Renal pelvis (tissue), 12 donors: Measurements from ENCODE around the gene BCL7B. TPM values are rescaled to one million over a fixed set of nuclear protein-coding genes. Genes with fewer than 3 reads are reported as not detected.
"Not testable (repeated sequence)": the region's sequence is repeated elsewhere in the genome, so short reads cannot be mapped to it uniquely, and the experiment has no call there.

Experiments used
- DNase-seq: peaks from one replicate; pipeline ENCODE4 v3.0.0-alpha.2; 2013
- long read RNA-seq, 16 experiments: transcript quantifications; one replicate each; lab custom pipeline, GENCODE V29; 2026
- polyA plus RNA-seq, 3 donors: library from polyadenylated mRNA; unstranded; fragments of 120-200 nt; gene quantifications; one replicate each; pipeline ENCODE4 v1.2.1, GENCODE V29; 2013; ENCODE audit not compliant: insufficient read length in 3 of 3

BCL7B gene
- polyA plus RNA-seq, result 10 to 100 TPM; 41.6 to 46.2 (median 42.8) TPM
- long read RNA-seq, donor 1, transcript BCL7B-201 (6 exons, 1,975 nt), result major isoform, 5 of 14 reads
- long read RNA-seq, donor 1, partial matches to known transcripts, result 0 of 14 reads
- long read RNA-seq, donor 1, other reads (novel, unspliced or antisense), result 0 of 14 reads
- long read RNA-seq, donor 2, transcript BCL7B-201 (6 exons, 1,975 nt), result major isoform, 12 of 19 reads
- long read RNA-seq, donor 2, partial matches to known transcripts, result 0 of 19 reads
- long read RNA-seq, donor 2, other reads (novel, unspliced or antisense), result 0 of 19 reads
- long read RNA-seq, donor 3, transcript BCL7B-201 (6 exons, 1,975 nt), result major isoform, 8 of 16 reads
- long read RNA-seq, donor 3, transcript BCL7B-205 (5 exons, 887 nt), result minor isoform, 6 of 16 reads
- long read RNA-seq, donor 3, partial matches to known transcripts, result 0 of 16 reads
- long read RNA-seq, donor 3, other reads (novel, unspliced or antisense), result 0 of 16 reads
- long read RNA-seq, donor 4, transcript BCL7B-201 (6 exons, 1,975 nt), result major isoform, 11 of 15 reads
- long read RNA-seq, donor 4, partial matches to known transcripts, result 0 of 15 reads
- long read RNA-seq, donor 4, other reads (novel, unspliced or antisense), result 0 of 15 reads
- long read RNA-seq, donor 5, partial matches to known transcripts, result 5 of 11 reads
- long read RNA-seq, donor 5, other reads (novel, unspliced or antisense), result 0 of 11 reads
- long read RNA-seq, donor 6, transcript BCL7B-201 (6 exons, 1,975 nt), result major isoform, 9 of 13 reads
- long read RNA-seq, donor 6, partial matches to known transcripts, result 0 of 13 reads
- long read RNA-seq, donor 6, other reads (novel, unspliced or antisense), result 0 of 13 reads
- long read RNA-seq, donor 7, transcript BCL7B-201 (6 exons, 1,975 nt), result major isoform, 10 of 19 reads
- long read RNA-seq, donor 7, partial matches to known transcripts, result 0 of 19 reads
- long read RNA-seq, donor 7, other reads (novel, unspliced or antisense), result 0 of 19 reads
- long read RNA-seq, donor 8, partial matches to known transcripts, result 0 of 4 reads
- long read RNA-seq, donor 8, other reads (novel, unspliced or antisense), result 0 of 4 reads
- long read RNA-seq, donor 9, transcript BCL7B-201 (6 exons, 1,975 nt), result major isoform, 5 of 8 reads
- long read RNA-seq, donor 9, partial matches to known transcripts, result 0 of 8 reads
- long read RNA-seq, donor 9, other reads (novel, unspliced or antisense), result 0 of 8 reads
- long read RNA-seq, donor 10, transcript BCL7B-201 (6 exons, 1,975 nt), result major isoform, 9 of 18 reads
- long read RNA-seq, donor 10, partial matches to known transcripts, result 5 of 18 reads
- long read RNA-seq, donor 10, other reads (novel, unspliced or antisense), result 0 of 18 reads
- long read RNA-seq, donor 11, transcript BCL7B-201 (6 exons, 1,975 nt), result major isoform, 8 of 18 reads
- long read RNA-seq, donor 11, partial matches to known transcripts, result 0 of 18 reads
- long read RNA-seq, donor 11, other reads (novel, unspliced or antisense), result 0 of 18 reads
- long read RNA-seq, donor 12, transcript BCL7B-201 (6 exons, 1,975 nt), result major isoform, 14 of 20 reads
- long read RNA-seq, donor 12, partial matches to known transcripts, result 0 of 20 reads
- long read RNA-seq, donor 12, other reads (novel, unspliced or antisense), result 0 of 20 reads
- long read RNA-seq, donor 13, partial matches to known transcripts, result 0 of 8 reads
- long read RNA-seq, donor 13, other reads (novel, unspliced or antisense), result 0 of 8 reads
- long read RNA-seq, donor 14, transcript BCL7B-213 (3 exons, 1,802 nt), result major isoform, 6 of 35 reads
- long read RNA-seq, donor 14, partial matches to known transcripts, result 18 of 35 reads
- long read RNA-seq, donor 14, other reads (novel, unspliced or antisense), result 0 of 35 reads
- long read RNA-seq, donor 15, transcript BCL7B-201 (6 exons, 1,975 nt), result major isoform, 13 of 17 reads
- long read RNA-seq, donor 15, partial matches to known transcripts, result 0 of 17 reads
- long read RNA-seq, donor 15, other reads (novel, unspliced or antisense), result 0 of 17 reads
- long read RNA-seq, donor 16, transcript BCL7B-201 (6 exons, 1,975 nt), result major isoform, 6 of 13 reads
- long read RNA-seq, donor 16, partial matches to known transcripts, result 0 of 13 reads
- long read RNA-seq, donor 16, other reads (novel, unspliced or antisense), result 0 of 13 reads

DNA sequence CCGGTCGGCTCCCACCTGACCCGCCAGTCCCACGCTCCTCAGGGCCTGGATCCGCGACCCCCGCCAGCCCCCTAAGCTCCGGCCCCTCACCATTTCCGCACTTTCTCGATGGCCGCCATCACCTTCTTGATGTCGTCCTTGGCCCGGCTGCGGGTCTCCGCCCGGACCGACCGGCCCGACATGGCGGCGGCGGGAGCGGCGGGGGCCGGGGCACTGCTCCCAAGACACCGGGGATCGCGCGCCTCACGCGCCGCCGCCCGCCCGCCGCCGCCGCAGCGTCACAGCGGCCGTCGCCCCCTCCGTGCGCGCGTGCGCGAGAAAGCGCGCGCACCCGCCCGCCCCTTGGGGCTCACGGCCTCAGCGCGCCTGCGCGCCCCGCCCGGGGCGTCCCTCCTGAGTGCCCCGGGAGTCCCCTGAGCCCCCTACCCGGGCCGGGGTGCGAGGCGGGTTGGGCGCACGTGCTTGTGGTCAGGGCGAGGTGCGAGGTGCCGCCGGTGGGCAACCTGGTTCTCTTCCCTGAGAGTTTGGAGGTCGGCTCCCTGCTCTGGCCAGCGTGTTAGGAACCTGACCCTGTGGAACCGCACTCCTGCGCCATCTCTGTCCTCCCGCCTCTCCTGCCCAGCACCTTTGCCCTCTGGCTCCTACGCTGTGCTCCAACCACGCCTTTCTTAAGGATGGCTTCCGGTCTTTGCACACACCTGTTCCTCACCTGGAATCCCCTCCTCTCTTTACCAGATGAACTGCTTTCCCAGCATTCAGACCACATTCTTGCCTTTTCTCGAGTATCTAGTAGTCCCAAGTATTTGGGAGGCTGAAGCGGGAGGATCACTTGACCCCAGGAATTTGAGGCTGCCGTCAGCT, at the start of gene BCL7B:
BCL7B (minus strand) TSS at position 294 of the 861 bp plus-strand sequence; CDS start at position 182, 112 bp downstream.
- peak; percentile 57 for DNase-seq

DNA sequence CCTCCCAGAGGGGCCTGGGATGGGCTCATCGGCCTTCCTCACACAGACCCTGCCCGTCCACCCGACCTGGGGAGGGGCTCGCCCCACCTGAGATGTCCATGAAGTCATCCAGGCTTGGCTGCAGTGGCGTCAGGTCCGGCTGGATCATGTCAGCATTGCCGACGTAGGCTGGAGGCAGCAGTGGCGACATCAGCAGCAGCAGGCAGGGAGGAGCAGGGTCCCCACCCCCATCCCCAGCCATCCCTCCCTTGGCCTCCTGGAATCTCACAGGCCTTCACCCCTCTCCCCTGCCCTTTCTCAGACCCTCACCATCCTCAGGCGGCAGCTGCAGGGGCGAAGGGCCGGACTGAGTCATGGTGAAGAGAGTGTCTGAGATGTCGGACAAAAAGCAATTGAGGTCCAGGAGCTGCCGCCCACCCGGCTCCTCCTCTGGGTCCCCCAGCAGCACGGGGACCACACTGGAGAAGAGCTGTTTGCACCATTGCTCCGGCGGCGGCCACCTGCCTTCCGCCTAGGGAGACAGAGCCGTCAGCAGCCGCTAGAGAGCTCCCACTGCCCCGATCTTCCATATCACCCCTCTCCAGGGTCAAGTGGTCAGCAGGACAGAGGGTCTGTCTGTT, 48.2 kb upstream of the BCL7B start:
- DNase-seq, result no peak

DNA sequence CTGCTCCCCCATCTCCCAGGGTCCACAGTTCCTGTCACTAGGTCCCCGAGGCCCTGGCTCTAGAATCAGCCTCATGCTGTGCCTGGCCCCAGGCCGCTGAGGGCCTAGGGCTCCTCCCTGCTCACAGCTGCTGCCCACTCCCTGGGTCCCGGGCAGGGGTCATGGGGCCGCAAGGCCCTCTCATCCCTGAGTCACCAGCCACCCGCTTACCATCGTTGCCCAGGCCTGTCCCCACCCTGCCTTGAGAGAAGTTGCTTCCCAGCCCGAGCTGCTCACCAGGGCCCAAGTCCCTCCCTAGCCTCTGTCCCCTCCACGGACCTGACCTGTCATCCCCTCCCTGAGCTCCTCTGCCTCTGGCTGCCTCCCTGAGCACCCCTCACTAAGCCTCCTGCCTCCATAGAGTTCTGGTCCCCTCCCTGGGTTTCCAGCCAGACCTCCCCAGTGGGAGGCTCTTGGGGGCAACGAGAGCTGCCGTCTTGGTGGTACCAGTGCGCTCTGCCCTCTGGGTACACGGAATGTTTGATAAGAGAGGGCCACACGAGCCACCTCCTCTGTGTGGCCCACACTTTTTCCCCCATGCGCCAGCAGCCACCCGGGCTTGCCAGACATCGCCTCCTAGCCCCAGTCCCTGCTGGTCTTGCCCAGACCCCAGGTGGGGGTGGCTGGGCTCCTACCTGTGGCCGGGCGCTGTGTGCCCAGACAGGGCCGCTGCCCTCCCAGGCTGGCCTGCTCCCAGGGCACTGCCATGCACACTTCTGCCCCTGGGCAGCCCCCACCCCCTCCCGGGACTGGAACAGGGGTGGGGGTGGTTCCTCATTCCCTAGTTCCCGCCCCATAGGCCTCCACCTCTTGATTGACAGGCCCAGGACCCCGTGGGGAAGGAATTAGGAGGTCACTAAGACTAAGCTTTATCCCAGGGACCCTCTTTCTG, 45.5 kb upstream of the BCL7B start:
- no peak for DNase-seq

- DNase-seq, result no peak
Measured at GRCh38 chr7:73599916-73600315, 42.4 kb upstream of the BCL7B start.

DNA sequence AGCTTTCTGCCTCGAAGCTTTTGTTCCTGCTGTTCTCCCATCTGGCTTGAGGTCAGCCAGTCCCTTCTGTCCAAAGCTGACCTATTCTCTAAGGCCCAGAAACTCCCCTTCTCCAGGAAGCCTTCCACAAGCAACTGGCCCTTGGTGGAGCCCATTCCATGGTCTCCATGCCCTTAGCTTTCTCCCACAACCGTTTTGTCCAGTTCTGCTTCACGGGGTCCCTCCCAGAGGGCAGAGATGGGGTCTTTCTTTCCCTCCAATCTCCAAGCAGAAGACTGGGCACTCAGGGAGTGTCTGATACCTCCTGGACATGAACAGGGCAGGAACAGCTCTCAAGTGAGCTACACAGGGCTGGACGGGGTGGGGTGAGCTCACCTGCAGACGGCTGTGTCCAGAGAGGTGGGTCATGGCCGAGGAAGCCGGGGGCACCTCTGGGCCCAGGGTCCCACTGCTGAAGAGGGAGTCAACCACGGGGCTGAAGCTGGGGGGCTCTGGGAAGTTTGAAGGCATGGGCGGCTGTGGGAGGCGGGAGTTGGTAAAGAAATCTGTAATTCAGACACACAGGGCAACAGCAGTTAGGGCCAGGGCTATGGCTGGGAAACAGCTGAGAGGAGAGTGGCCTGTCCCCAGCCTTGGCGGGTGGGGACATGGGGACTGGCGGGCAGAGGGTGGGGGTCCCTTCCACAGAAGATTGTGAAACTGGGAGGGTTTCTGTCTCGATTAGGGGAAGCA, 41.8 kb upstream of the BCL7B start:
- no peak for DNase-seq

- DNase-seq, result no peak
Measured at GRCh38 chr7:73597978-73598782, 40.7 kb upstream of the BCL7B start.

DNA sequence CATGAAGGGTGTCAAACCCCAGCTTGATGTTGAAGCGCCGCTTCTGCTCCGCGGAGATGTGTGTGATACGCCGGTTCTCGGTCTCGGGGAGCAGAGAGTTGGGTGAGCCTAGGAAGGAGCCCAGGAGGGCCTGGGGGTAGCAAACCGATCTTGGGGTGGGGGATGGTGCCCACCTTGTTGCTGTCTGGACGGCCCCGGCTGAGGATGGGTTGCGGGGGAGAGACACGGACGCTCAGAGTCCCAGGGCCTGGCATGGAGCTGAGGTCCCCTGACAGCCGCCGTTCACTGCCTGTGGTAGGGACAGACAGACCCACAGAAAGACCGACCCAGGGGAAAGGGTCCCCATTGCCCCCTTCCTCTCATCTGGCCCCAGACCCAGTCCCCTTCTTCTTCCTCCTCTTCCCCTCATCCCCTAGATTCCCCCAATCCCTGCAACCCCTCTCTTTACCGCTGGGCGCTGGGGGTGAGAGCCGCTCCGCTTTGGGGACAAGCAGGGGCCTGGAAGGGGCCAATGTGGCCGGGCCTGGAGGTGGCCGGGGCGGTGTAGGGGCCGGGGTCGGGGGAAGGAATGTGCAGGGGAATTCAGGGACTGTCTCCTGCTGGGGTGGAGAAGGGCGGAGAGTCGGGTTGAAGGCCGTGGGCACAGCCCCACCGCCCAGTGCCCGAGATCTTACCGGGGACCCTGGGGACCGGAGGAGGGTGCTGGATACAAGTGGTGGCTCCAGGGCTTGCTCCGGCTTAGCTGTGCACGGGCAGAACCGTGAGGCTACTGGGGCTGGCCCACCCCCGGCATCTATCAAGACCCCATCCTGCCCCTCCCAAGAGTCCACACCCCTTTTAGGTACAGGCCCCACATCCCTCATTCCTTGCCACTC, 38.9 kb upstream of the BCL7B start:
- DNase-seq, result no peak

DNA sequence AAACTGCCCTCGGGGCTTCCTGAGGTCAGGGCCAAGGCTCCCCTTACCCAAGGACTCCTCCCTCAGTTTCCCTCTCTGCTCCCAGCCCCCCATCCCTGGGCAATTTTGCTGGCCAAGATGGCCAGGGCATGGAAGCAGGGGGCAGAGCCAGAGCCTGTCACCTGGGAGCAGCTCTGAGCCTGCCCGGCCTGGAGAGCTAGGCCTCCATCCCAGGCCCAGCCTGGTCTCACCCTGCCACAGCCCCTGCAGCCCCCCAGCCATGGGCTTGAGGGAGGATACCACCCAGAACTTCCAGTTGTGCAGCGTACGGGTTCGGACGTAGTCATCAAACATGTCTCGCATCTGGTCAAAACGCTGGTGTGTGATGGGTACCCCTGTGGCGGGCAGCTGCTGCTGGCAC, 37.9 kb upstream of the BCL7B start:
- DNase-seq, result no peak

GRCh38 chr7:73593207-73594045, 35.9 kb upstream of the BCL7B start:
- no peak for DNase-seq

- no peak for DNase-seq
Measured at GRCh38 chr7:73586911-73587310, 29.4 kb upstream of the BCL7B start.

- DNase-seq, result no peak
Measured at GRCh38 chr7:73585196-73585595, 27.7 kb upstream of the BCL7B start.

GRCh38 chr7:73582664-73583202, 25.2 kb upstream of the BCL7B start:
- no peak for DNase-seq

DNA sequence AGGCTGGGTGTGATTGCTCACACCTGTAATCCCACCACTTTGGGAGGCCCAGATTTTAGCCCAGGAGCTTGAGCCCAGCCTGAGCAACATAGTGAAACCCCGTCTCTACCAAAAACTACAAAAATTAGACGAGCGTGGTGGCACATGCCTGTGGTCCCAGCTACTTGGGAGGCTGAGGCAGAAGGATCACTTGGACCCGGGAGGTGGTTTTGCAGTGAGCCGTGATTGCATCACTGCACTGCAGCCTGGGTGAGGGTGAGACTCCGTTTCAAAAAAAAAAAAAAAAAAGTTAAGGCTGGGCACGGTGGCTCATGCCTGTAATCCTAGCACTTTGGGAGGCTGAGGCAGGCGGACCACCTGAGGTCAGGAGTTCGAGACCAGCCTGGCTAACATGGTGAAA, 23.5 kb upstream of the BCL7B start:
- DNase-seq, result not testable (repeated sequence)
